Epidermal melanocyte (primary cell): ENCODE measurements around the gene SYT17.

ENCODE experiments used
- DNase-seq: peaks from one replicate; pipeline ENCODE4 v3.0.0; 2011; ENCODE audit warnings: low spot score; ENCODE audit not compliant: insufficient read length

Gene SYT17, protein sequence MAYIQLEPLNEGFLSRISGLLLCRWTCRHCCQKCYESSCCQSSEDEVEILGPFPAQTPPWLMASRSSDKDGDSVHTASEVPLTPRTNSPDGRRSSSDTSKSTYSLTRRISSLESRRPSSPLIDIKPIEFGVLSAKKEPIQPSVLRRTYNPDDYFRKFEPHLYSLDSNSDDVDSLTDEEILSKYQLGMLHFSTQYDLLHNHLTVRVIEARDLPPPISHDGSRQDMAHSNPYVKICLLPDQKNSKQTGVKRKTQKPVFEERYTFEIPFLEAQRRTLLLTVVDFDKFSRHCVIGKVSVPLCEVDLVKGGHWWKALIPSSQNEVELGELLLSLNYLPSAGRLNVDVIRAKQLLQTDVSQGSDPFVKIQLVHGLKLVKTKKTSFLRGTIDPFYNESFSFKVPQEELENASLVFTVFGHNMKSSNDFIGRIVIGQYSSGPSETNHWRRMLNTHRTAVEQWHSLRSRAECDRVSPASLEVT

DNA sequence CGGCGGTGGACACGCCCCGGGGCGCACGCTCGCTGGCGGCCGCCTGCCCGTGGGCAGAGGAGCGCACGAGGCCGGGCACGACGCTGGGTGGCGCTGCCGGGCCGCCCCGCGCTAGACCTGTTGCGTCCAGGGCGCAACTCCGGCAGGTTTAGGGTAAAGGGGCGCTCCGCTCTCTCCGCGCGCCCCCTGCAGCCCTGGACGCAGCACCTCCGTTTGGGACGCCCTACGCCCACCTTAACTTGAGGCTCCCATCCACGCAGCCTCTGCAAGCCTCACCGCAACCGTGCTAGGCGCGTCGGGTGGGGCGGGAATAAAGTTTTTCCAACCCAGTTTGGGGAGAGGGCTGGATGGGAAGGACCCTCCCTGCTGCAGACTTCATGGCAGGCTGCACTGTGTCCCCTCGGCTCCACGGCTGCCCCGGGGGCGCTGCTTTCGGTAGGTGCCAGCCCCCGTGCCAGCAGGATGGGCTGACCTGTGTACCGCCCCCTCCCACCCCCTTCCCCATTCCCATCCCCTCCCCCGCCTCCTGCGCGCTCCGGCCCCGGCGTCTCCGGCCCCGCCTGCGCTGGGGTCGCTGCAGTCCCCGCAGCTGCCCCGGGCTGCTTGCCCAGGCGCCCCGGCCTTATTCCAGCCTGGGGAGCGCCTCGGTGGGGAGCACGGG lies at the start of gene SYT17:
Gene SYT17, plus strand, starts transcription at position 531 of the 661 bp plus-strand sequence. CDS start 407 bp downstream, outside the sequence.
- DNase-seq: peak; percentile 43

DNA sequence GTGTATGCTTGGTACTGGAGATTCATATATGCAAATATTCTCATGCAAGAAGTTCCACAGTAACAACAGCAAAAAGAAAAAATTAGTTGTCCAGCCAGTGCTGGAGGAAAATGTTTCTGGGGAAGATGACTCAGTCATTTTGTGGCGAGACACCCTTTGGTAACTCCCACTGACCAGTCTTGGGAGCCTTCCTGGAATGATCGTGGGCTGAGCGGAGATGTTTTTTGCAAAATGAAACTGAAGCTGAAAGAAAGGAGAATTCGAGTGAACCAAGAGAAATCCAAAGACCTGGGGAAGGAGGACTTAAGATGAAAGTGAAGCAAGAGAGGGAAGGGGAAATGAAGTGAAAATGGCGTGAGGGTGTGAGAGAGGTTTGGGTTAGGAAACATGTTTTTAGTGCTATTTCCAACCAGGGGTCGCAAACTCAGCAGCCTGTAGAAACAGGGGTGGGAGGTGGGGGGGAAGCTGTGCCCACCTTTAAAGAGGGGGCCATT lies 49.1 kb upstream of the SYT17 start:
- peak; percentile 79 for DNase-seq

DNA sequence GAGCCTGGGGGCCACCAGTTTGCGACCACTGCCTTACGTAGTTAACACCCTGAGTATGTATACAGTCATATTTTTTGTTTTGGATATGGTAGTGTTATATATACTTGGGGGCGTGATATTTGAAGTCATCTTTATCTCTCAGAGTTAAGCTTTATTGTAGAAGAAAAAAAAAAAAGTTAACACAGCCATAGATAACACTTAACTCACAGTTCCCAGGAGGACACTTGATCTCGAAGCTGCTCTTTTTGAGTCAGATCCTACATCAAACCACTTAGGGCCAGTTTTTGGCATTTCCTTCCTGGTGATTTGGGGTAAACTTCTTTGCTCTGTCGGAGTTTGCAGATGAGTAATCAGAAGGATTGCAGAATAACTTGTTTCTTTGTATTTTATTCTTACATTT lies 48.5 kb upstream of the SYT17 start:
- DNase-seq: no peak

DNA sequence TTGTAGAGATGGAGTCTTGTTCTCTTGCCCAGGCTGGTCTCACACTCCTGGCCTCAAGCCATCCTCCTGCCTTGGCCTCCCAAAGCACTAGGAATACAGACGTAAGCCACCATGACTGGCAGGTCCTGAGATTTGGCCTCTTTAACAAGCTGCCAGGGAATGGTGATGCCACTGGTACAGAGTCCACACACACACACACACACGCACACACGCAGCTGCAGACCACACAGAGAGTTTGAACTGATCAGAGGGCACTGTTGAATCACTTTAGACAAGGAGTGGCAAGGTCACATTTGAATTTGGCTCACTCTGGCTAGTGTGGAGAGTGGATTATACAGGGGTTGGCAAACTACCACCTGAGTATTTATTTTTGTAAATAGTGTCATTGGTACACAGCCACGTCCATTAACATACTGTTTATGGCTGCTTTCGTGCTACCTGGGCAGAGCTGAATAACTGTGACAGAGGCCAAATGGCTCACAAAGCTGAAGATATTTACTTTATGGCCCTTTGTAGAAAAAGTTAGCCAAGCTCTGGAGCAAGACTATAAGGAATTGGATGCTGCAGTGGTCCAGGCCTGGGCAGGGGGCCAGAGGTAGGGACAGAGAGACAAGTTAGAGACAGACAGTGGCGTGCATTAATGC lies 44.4 kb upstream of the SYT17 start:
- no peak for DNase-seq

DNA sequence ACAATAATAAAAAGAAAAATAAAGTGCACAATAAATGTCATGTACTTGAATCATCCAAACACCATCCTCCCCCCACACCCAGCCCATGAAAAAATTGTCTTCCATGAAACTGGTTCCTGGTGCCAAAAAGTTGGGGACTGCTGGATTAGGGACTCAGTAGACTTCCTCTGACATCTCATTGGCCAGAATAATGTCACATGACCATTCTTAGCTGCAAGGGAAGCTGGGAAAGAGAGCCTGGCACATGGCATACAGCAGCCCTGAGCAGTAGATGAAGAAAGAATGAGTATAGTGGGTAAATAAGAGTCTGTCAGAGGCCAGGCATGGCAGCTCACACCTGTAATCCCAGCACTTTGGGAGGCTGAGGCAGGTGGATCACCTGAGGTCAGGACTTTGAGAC lies 41.7 kb upstream of the SYT17 start:
- DNase-seq: no peak

DNA sequence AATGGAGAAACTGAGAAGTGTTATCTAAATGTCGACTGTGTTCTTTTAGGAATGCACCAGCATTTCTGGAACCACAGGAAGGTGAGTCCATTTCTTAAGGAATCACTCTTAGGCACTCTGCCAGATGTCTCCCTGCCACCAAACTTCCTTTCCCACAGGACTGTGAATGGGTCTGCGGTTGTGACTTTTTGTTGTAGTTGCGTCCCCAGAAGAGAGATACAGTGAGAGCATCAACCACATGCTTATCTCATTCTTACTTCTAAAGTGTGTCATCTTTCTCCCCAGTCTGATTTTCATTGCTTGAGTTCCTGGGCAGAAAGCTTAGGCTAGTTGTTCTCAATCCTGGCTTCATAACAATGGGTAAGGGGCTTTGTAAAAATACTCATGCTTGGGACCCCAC lies 40.8 kb upstream of the SYT17 start:
- DNase-seq: no peak

DNA sequence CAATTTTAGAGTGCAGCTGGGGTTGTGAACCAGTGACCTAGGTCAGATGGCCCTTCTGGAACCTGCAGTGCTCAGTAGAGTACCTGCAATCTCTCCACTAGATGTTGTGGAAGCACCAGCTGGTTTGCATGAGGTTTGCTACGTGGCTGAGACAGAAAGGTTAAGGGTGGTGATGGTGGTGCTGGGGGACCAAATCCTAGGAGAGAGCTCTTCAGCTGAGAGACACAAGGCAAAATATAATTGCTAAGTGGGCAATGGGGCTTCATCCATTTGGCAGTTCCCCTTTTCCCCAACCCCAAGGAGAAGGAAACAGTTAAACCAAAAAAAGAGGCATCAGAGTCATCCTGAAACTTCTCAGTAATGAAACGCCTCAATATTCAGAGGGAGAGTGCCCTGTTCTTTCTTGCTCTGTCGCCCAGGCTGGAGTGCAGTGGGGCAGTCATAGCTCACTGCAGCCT lies 40.3 kb upstream of the SYT17 start:
- DNase-seq: no peak

DNA sequence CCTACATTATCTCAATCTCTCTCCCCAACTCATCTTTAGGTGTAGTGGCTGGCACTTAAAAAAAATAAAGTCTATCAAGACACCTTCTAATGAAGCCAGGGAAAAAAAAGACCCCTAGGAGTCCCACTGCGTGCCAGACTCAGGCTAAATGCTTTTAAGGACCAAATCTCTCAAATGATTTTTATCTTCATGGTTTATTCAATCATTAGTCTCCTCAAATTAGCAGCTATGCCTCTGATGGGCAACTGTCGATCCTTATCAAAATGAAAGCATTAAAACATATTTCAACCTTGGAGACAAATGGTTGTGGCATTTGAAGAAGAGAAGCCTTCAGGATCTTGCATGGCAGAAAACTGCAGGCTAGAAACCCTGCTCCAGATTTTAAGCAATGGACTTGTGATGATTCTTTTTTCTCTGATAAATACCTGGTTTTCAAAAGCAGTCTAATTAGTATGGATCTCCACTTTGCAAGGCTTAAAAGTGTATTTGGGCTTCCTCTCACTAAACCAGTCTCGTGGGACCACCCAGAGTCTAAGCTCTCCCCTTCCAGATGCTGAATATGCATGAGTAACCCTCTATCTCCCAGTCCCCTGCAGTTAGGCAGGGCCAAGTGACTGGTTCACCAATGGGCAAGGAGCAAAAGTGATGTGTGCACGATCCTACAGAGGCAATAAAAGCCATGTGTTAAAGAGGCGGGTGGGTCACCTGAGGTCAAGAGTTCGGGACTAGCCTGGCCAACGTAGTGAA lies 39.4 kb upstream of the SYT17 start:
- no peak for DNase-seq

DNA sequence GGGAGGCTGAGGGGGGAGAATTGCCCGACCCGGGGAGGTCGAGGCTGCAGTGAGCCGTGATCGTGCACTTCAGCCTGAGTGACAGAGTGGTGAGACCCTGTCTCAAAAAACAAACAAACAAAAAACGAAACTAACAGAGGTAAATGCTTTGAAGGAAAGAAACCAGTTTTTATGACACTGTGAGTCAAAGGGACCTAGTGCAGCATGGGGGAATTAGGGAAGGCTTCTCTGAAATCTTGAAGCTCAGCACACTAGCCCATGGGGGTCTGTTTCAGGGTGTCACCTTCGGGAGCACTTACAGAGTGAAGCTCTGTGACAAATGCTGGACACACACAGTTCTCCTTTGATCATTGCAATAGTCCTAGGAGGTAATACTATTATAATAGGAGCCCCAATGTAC lies 37.7 kb upstream of the SYT17 start:
- no peak for DNase-seq

DNA sequence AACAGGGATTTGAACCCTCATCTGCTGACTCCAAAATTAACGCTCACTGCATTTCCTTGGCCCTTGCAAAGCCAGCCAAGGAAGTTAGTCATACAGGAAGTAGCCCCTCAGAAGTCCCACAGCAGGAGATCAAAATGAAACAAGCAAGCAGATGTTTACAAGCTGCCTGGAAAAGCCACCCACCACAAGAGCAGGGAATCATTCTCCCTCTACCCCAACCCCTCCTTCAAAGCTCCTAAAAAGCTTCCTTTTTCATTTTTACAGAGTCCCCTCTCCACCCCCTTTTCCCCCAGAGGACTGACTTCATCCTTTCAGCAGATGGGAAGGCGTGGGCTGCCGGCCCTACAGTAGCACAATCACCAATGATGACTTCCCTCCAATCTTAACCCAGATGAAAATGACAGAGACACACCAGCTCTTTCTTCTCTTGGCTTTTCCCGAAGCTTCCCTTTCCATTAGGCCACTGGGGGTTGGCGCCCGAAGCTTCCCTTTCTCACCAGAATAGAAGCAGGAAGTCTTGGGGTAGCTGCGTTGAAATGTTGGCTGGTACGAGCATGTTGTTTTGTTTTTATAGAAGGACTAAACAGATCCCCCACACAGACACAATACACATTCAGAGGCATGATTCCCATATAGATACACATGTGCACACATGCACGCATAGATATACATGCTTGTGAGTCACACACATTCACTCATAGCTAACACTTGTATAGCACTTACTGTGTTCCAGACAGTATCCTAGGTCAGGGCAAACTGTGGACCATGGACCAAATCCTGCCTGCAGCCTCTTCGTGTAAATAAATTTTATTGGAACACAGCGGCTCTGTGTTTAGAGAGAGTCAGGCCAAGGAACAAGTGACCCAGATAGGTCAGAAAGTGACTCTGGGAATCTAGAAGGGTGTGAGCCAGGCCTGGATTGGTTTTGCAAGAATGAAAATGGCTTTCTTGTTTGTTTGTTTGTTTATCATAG lies 36.9 kb upstream of the SYT17 start:
- peak; percentile 23 for DNase-seq

DNA sequence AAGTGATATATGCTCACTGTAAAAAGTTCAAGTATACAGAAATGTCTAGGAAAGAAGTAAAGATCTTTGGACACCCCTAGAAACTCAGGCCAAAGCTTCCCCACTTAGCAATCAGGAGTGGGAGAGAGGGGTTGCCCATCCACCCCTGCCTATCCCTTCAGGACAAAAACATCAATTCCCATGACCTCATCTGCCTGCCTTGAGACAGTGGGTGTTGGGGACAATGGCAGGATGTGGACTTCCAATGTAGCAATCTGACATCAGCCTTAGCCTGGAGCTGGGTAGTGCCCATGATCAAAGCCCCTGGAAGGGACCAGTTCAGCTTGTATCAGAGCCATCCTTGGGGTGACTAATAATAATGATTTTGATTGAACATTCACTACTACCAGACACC lies 36.2 kb upstream of the SYT17 start:
- no peak for DNase-seq

DNA sequence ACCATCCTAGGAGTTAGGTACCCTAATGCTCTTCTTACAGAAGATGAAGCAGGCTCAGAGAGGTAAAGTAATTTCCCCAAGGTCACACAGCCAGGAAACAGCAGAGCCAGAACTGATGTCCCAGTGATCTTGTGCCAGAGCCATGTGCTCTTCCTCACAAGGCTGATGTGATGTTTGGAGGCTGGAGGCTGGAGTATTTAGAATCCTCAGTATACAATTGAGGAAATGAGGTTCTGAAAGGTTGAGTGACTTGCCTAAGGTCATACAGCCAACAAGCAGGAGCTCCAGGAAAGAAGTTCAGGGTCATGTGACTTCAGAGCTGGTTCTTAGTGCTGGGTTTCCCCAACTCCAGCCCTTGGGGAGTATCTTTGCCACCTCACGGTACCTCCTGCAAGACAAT lies 35.8 kb upstream of the SYT17 start:
- DNase-seq: no peak

DNA sequence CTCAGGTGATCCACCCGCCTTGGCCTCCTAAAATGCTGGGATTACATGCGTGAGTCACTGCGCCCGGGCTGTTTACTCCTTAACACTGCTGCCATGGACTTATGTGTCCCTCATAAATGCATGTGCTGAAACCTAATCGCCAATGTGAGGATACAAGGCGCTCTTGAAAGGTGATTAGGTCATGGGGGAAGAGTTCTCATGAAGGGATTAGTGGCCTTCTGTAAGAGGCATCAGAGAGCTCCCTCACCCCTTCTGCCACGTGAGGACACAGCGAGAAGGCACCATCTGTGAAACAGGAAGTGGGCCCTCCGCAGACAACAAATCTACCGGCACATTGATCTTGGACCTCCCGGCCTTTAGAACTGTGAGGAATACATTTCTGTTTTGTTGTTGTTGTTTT lies 35.1 kb upstream of the SYT17 start:
- no peak for DNase-seq

DNA sequence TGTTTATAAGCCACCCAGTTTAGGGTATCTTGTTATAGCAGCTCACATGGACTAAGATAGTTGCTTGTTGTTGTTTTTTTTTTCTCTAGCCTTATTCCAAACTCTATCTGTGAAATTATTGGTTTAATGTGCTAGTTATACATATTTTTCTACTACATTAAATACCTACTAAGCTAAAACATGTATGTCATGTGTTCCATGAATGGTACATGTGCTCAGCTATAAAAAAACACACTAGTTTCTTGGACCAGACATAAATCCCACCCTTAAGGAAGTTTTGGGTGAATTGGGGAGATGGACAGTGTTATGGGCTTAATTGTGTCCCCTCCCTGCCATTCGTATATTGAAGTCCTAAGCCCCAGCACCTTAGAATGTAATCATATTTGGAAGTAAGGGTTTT lies 34.4 kb upstream of the SYT17 start:
- no peak for DNase-seq

DNA sequence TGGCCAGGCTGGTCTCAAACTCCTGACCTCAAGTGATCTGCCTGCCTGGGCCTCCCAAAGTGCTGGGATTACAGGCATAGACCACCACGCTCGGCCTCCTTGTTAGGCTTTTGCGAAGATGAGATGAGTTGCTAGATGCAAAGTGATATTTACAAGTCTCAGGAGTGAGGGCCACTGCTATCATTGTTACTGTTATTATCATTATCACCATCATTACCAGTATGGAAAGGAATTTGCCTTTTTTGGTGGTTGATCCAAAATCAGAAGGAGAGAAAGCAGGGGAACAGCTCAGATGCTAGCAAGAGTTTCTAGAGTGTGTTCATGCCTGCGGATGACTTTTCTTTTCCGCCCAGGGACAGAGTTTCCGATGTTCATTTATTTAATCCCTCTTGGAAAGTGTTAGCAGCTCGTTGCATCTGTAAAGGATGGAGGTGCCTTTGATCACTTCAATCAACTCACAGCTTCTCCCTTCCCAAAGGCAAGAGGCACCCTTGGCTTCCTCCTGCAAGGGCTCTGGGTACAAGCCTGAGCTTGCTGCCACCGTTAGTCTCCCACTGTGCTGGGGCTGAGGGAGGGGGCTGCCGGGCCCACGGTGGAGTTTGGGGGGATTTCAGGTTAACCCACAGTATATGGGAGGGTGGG lies 32.7 kb upstream of the SYT17 start:
- no peak for DNase-seq

DNA sequence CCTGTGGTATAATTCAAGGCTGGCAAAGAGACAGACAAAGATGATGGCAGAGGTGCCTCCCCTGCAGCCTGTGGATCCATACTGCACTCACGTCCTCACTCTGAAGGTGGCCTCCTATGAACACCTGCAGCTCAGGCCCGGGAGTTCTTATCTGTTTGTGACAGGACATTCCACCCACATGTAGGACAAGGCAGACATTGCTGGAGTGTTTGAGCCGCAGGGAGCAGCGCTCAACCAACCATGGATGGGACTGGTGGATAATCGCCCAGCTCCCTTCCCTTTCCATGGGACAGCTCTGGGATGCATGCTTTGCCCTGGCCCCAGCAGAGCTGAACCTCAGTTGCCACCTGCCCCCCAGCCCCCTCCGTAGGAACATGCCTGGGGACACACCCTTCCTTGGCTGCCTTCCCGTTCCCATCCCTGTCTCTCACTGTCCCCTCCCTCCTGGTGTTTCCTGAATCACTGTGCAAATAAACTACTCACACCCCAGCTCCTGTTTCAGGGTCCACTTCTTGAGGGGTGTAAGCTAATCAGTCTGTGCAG lies 32.1 kb upstream of the SYT17 start:
- no peak for DNase-seq

DNA sequence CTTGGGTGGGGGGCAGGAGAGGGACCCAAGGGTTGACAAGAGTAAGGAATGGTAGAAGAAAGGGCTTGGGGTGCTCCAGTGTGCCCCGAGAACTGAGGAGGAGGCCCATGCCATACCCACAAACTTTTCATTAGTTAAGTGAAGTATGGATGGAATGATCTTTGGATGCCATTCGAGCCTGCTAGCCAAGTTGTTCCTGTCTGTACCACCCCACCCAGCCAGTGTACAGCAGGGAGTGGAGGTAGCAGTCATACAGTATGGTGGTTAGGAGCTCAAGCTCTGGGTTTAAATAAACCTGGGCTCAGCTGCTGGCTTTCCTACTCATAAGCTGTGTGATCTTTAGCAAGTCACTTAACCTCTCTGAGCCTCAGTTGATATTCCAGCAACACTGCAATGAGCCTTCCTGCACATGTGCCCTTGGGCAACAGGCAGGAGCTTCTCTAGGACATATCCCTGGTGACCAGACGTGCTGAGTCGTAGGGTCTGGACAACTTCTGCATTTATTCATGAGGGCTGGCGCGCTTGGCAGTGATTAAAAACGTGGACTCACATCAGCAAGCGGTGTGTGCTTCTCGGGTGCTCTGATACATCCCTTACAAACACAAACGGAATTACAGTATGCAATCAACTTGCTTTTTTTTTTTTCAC lies 31.4 kb upstream of the SYT17 start:
- DNase-seq: no peak

DNA sequence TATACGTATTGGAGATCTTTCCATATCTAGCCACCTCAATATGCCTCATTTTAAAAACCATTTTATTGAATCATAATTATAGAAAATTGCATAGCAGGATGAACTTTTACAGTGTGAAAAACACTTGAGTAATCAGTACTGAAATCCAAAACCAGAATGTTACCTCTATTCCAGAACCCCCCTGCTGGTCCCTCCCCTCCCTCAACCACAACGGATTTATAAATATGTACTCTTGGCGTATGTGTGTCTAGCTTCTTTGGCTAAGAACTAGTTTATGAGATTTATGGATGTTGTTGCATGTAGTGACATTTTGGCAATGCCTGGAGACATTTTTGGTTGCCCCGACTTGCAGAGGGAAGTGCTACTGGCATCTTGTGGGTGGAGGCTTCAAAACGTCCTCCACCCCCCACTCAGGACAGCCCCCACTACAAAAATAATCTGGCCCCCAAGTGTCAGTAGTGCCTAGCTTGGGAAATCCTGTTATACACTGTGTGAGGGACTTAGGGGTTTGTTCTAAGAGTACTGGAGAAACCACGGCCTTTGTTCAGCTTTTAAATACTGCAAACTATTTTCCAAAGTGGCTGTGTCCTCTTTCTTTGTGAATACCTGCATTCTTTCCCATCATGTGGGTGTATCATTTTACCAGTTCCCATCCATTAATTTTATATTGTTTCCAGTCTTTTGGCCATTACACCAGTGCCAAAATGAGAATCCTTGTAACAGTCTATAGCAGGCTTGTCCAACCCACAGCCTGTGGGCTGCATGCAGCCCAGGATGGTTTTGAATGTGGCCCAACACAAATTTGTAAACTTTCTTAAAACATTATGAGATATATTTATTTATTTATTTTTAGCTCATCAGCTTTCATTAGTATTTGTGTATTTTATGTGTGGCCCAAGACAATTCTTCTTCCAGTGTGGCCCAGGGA lies 30.6 kb upstream of the SYT17 start:
- no peak for DNase-seq
